Measurements from ENCODE around the gene PCDHGB3.
"Not testable (repeated sequence)": the region's sequence is repeated elsewhere in the genome, so short reads cannot be mapped to it uniquely, and the experiment has no call there.

PCDHGB3 gene

DNA sequence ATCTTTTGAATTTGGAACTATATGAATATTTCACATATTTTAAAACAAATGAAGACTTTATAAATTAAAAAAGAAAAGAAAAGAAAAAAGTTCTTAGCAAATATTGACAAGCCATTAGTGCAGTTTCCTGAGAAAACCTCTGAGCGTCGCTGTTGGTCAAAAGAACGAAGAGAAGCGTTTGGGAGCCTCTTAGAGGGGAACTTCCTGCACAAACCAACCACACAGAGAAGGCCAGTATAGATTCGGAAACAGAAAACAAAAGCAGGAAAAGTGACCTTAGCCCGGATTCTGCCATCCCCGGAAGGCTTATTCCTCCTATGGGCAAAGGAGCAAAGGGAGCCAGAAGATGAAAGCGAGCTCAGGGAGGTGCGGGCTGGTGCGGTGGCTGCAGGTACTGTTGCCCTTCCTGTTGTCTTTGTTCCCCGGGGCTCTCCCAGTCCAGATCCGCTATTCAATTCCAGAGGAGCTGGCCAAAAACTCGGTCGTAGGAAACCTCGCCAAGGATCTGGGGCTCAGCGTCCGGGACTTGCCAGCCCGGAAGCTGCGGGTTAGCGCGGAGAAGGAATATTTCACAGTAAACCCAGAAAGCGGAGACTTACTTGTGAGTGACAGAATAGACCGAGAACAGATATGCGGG is 10.1 kb upstream of the PCDHGB3 start, which contains the start of gene PCDHGB2:
TSS of gene PCDHGB2 (plus strand) at position 205 of the 637 bp plus-strand sequence. CDS start at position 347, 142 bp downstream.
- DNase-seq (ENCODE audit: low spot score) = no peak

DNA sequence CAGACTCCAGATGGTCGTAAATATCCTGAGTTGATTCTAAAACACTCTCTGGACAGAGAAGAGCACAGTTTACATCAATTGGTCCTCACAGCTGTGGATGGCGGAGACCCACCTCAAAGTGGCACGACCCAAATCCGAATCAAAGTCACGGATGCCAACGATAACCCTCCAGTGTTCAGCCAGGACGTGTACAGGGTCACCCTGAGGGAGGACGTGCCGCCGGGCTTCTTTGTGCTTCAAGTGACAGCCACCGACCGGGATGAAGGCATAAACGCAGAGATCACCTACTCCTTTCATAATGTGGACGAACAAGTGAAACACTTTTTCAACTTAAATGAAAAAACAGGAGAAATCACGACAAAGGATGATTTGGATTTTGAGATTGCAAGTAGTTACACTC is 9.4 kb upstream of the PCDHGB3 start:
- DNase-seq (ENCODE audit: low spot score) = no peak

GRCh38 chr5:141362719-141363118 is 7.3 kb upstream of the PCDHGB3 start:
- no peak for DNase-seq (ENCODE audit: low spot score)

GRCh38 chr5:141363952-141364660 is 5.9 kb upstream of the PCDHGB3 start, which contains the start of gene PCDHGA5:
Gene PCDHGA5, plus strand, starts transcription at chr5:141364162. Its CDS starts 169 bp downstream, at chr5:141364331.
- no peak for DNase-seq (ENCODE audit: low spot score)

- no peak for DNase-seq (ENCODE audit: low spot score)
Measured at GRCh38 chr5:141366016-141366896, 3.8 kb upstream of the PCDHGB3 start.

DNA sequence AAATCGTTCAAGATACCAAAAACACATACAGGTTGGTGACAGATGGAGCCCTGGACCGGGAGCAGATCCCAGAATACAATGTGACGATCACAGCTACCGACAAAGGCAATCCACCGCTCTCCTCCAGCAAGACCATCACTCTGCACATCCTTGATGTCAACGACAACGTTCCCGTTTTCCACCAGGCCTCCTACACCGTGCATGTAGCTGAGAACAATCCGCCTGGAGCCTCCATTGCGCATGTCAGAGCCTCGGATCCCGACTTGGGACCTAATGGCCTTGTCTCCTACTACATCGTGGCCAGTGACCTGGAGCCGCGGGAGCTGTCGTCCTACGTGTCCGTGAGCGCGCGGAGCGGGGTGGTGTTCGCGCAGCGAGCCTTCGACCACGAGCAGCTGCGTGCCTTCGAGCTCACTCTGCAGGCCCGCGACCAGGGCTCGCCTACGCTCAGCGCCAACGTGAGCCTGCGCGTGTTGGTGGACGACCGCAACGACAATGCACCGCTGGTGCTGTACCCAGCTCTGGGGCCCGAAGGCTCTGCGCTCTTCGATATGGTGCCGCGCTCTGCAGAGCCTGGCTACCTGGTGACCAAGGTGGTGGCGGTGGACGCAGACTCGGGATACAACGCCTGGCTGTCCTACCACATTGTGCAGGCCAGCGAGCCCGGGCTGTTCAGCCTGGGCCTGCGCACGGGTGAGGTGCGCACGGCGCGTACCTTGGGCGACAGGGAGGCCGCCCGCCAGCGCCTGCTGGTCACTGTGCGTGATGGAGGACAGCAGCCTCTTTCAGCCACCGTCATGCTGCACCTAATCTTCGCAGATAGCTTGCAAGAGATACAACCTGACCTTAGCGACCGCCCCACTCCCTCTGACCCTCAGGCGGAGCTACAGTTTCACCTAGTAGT is 1.8 kb downstream of the PCDHGB3 start:
- DNase-seq (ENCODE audit: low spot score) = no peak

GRCh38 chr5:141373673-141374317 is 3.8 kb downstream of the PCDHGB3 start, which contains the start of gene PCDHGA6:
Gene PCDHGA6, plus strand, starts transcription at chr5:141373891. Its CDS starts 193 bp downstream, at chr5:141374084.
- DNase-seq (ENCODE audit: low spot score) = no peak

GRCh38 chr5:141374627-141375026 is 4.6 kb downstream of the PCDHGB3 start:
- no peak for DNase-seq (ENCODE audit: low spot score)

DNA sequence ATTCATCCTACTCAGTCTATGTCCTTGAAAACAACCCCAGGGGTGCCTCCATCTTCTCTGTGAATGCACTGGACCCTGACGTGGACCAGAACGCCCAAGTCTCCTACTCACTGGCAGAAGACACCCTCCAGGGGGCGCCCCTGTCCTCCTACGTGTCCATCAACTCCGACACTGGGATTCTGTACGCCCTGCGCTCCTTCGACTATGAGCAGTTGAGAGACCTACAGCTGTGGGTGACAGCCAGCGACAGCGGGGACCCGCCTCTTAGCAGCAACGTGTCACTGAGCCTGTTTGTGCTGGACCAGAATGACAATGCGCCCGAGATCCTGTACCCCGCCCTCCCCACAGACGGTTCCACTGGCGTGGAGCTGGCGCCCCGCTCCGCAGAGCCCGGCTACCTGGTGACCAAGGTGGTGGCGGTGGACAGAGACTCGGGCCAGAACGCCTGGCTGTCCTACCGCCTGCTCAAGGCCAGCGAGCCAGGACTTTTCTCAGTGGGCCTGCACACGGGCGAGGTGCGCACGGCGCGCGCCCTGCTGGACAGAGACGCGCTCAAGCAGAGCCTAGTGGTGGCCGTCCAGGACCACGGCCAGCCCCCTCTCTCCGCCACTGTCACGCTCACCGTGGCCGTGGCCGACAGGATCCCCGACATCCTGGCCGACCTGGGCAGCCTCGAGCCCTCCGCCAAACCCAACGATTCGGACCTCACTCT is 5.6 kb downstream of the PCDHGB3 start:
- not testable (repeated sequence) for DNase-seq (ENCODE audit: low spot score)

DNA sequence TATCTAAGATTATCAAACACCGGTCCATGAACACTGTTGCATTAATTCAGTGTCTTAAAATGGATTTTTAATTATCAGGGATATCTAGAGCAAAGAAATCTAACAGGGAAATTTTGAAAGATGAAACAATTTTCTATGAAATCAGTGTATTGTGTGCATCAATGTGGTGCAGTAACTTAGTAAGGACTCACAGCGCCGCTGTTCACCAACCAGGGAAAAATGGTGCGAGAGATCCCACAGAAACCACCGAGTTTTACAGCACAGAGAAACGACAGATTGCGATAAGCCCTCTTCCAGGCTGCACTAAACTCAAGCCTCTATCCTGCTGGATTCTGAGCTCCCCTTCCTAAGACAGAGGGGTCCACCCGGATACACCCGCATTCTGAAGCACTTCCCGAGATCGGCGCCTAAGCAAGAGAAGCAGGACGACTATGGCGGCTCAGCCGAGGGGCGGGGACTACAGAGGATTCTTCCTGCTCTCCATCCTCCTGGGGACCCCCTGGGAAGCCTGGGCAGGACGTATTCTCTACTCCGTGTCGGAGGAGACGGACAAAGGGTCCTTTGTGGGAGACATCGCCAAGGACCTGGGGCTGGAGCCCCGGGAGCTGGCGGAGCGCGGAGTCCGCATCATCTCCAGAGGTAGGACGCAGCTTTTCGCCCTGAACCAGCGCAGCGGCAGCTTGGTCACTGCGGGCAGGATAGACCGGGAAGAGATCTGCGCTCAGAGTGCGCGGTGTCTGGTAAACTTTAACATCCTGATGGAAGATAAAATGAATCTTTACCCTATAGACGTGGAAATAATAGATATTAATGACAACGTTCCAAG is 12.6 kb downstream of the PCDHGB3 start, which contains the start of gene PCDHGA7:
TSS of gene PCDHGA7 (plus strand) at position 274 of the 826 bp plus-strand sequence. CDS start at position 432, 158 bp downstream.
- no peak for DNase-seq (ENCODE audit: low spot score)

- DNase-seq (ENCODE audit: low spot score) = no peak
Measured at GRCh38 chr5:141383345-141383744, 13.3 kb downstream of the PCDHGB3 start.

GRCh38 chr5:141384471-141385267 is 14.6 kb downstream of the PCDHGB3 start:
- no peak for DNase-seq (ENCODE audit: low spot score)

DNA sequence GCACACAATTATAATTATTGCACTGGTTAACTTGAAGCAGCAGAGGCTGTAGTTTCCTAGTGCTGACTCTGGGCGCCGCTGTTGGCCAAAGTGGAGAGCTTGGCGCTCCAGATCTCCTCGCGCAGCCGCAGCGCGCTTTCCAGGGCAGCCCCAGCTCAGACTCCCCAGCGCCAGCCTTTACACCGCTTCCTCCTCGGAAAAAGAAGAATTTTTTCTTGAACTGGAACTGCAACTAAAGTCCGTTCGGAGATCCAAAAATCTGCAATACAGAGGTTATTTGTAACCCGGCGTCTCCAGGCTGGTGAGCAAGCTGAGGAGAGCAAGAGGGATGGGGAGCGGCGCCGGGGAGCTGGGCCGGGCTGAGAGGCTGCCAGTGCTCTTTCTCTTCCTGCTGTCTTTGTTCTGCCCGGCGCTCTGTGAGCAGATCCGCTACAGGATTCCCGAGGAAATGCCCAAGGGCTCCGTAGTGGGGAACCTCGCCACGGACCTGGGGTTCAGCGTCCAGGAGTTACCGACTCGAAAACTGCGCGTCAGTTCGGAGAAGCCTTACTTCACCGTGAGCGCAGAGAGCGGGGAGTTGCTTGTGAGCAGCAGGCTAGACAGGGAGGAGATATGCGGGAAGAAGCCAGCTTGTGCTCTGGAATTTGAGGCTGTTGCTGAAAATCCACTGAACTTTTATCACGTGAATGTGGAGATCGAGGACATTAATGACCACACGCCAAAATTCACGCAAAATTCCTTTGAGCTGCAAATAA is 17.7 kb downstream of the PCDHGB3 start, which contains the start of gene PCDHGB4:
TSS of gene PCDHGB4 (plus strand) at position 142 of the 755 bp plus-strand sequence. CDS start at position 329, 187 bp downstream.
- not testable (repeated sequence) for DNase-seq (ENCODE audit: low spot score)

GRCh38 chr5:141388661-141389060 is 18.6 kb downstream of the PCDHGB3 start:
- no peak for DNase-seq (ENCODE audit: low spot score)

DNA sequence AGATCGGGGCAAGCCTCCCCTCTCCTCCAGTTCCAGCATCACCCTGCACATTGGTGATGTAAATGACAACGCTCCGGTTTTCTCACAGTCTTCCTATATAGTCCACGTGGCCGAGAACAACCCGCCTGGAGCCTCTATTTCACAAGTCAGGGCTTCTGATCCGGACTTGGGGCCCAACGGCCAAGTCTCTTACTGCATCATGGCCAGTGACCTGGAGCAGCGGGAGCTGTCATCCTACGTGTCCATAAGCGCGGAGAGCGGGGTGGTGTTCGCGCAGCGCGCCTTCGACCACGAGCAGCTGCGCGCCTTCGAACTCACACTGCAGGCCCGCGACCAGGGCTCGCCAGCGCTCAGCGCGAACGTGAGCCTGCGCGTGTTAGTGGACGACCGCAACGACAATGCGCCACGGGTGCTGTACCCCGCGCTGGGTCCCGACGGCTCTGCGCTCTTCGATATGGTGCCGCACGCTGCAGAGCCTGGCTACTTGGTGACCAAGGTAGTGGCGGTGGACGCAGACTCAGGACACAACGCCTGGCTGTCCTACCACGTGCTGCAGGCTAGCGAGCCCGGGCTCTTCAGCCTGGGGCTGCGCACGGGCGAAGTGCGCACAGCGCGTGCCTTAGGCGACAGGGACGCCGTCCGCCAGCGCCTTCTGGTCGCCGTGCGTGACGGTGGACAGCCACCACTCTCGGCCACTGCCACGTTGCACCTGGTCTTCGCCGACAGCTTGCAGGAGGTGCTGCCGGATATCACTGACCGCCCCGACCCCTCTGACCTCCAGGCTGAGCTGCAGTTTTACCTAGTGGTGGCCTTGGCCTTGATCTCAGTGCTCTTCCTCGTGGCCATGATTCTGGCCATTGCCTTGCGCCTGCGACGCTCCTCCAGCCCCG is 19.4 kb downstream of the PCDHGB3 start:
- no peak for DNase-seq (ENCODE audit: low spot score)
